GM12878 (cell line): Measurements from ENCODE around the gene GDF15. TPM values are rescaled to one million over a fixed set of nuclear protein-coding genes. Genes with fewer than 3 reads are reported as not detected.
A peak's percentile ranks its signal among the peaks of the same experiment; 100 is the strongest.

ENCODE experiments used
- ATAC-seq: fragments of 200-7000 bp; cut with Tn5 transposase; 3 replicates; pipeline ENCODE4 v1.9.1; 2020; ENCODE audit warnings: mild to moderate bottlenecking, moderate library complexity
- BruUV-seq: library from RNA; stranded (reverse); fragments of 400-500 nt; replicated peaks from 2 replicates; lab custom pipeline; 2021; lab: Mats Ljungman, UMichigan
- CTCF ChIA-PET: fragments of 300-600 bp; sonication (Branson Sonifier 250); formaldehyde crosslinking; extraction: SDS; loops from one replicate; lab custom pipeline; 2021; ENCODE audit warnings: inconsistent platforms; lab: Yijun Ruan, JAX
- POLR2A ChIA-PET: fragments of 350-600 bp; formaldehyde crosslinking; extraction: SDS; loops from one replicate; lab custom pipeline; 2021; ENCODE audit warnings: inconsistent platforms; lab: Charles Lee
- RAD21 ChIA-PET: fragments of 300-600 bp; sonication (Branson Sonifier 250); formaldehyde crosslinking; loops from one replicate; lab custom pipeline; 2023; ENCODE audit warnings: antibody characterized with exemption; ENCODE audit not compliant: unreplicated experiment; lab: Charles Lee
- SMC1A ChIA-PET: fragments of 300-600 bp; sonication (Branson Sonifier 250); formaldehyde crosslinking; loops from one replicate; lab custom pipeline; 2023; ENCODE audit not compliant: unreplicated experiment, uncharacterized antibody; lab: Charles Lee
- DNase-seq: peaks from one replicate; pipeline ENCODE4 v3.0.0-alpha.2; 2011; ENCODE audit warnings: low read depth, low spot score
- FAIRE-seq: peaks from 3 replicates; lab custom pipeline; 2011; peaks lifted over from hg19 to GRCh38; lab: Jason Lieb, UNC
- H2AFZ ChIP-seq: 2 replicates; pipeline ENCODE4 v1.6.0; 2011; ENCODE audit warnings: low read depth, low read length, control low read depth; ENCODE audit not compliant: control insufficient read depth
- H3K27ac ChIP-seq: 2 replicates; pipeline ENCODE4 v1.5.1; 2011; ENCODE audit warnings: control low read depth; ENCODE audit not compliant: control insufficient read depth, insufficient read depth
- H3K27me3 ChIP-seq, 2 experiments: replicated peaks in 1 of 2; 2 replicates each; pipeline versions ENCODE4 v1.6.0 to v1.6.1; 2011; ENCODE audit warnings: low read length in 1 of 2; ENCODE audit not compliant: control insufficient read depth in 2 of 2, insufficient read depth in 2 of 2
- H3K36me3 ChIP-seq, 2 experiments: 2 replicates each; pipeline ENCODE4 v1.5.1; 2011; ENCODE audit warnings: low read length in 1 of 2; ENCODE audit not compliant: control insufficient read depth in 2 of 2, insufficient read depth in 2 of 2
- H3K4me1 ChIP-seq: 2 replicates; pipeline ENCODE4 v1.6.1; 2011; ENCODE audit warnings: mild to moderate bottlenecking, low read length, moderate library complexity, mixed read lengths; ENCODE audit not compliant: control insufficient read depth, insufficient read depth
- H3K4me2 ChIP-seq: 2 replicates; pipeline ENCODE4 v1.6.0; 2011; ENCODE audit warnings: control low read depth; ENCODE audit not compliant: control insufficient read depth, insufficient read depth
- H3K4me3 ChIP-seq: fragments of 200-600 bp; sonication (generic); 2 replicates; pipeline ENCODE4 v1.5.1; 2016
- H3K79me2 ChIP-seq: 2 replicates; pipeline ENCODE4 v1.6.0; 2011; ENCODE audit warnings: low read length; ENCODE audit not compliant: control insufficient read depth, insufficient read depth
- H3K9ac ChIP-seq: 2 replicates; pipeline ENCODE4 v1.8.0; 2011; ENCODE audit warnings: low read length, control low read depth, mixed read lengths; ENCODE audit not compliant: control insufficient read depth, insufficient read depth
- H3K9me3 ChIP-seq: replicated peaks from 3 replicates; pipeline ENCODE4 v1.5.1; 2011; ENCODE audit warnings: mild to moderate bottlenecking, low read length; ENCODE audit not compliant: control insufficient read depth, insufficient read depth
- H4K20me1 ChIP-seq: 2 replicates; pipeline ENCODE4 v1.6.0; 2011; ENCODE audit not compliant: control insufficient read depth, insufficient read depth
- MTA2 ChIP-seq: fragments of 450-650 bp; IDR thresholded peaks from 2 replicates; pipeline ENCODE4 v1.6.1; 2016; ENCODE audit warnings: low read depth, mild to moderate bottlenecking, moderate library complexity
- NFYA ChIP-seq: IDR thresholded peaks from 2 replicates; pipeline ENCODE4 v1.6.1; 2011; ENCODE audit warnings: low read depth, mild to moderate bottlenecking, low read length, improper control_type of control experiment, borderline replicate concordance
- SMARCA5 ChIP-seq: fragments of 450-650 bp; IDR thresholded peaks from 2 replicates; pipeline ENCODE4 v1.6.1; 2017; ENCODE audit warnings: mild to moderate bottlenecking
- SUPT20H ChIP-seq: IDR thresholded peaks from 2 replicates; pipeline ENCODE4 v1.6.1; 2011; ENCODE audit warnings: low read depth, mild to moderate bottlenecking, low read length, moderate library complexity, borderline replicate concordance; ENCODE audit not compliant: control insufficient read depth
- YBX1 ChIP-seq: fragments of 450-650 bp; IDR thresholded peaks from 2 replicates; pipeline ENCODE4 v1.6.1; 2016; ENCODE audit warnings: antibody characterized with exemption
- WGBS: methylation state at CpG from one replicate; pipeline ENCODE4 v1.1.6; 2016; ENCODE audit warnings: low lambda C conversion rate; ENCODE audit not compliant: insufficient replicate concordance, insufficient coverage; ENCODE audit errors: missing lambda C conversion rate; 5-methylcytosine and 5-hydroxymethylcytosine counted together
- in situ Hi-C: fragments of 300-500 bp; cut with MboI; formaldehyde crosslinking; loops from 9 replicates; pipeline ENCODE4 v1.14.3; 2018; ENCODE audit warnings: mixed read lengths
- intact Hi-C: fragments of 100-400 bp; cut with micrococcal nuclease; formaldehyde crosslinking; loops from one replicate; pipeline ENCODE4 v1.14.2; 2022; ENCODE audit not compliant: unreplicated experiment
- polyA plus RNA-seq, 11 experiments: library from polyadenylated mRNA; depleted of rRNA in 4 of 11; unstranded in 6 of 11; stranded (reverse) in 5 of 11; fragments of >200 nt; fragmentation: Nextera tagmentation in 4 of 11; fragmentation: Illumina TruSeq in 1 of 11; extraction: Ambion mirVana in 4 of 11; extraction: Trizol in 1 of 11; gene quantifications; 1 replicate in 1 of 11; 2 replicates in 10 of 11; pipeline versions ENCODE4 v1.2.1 to v1.2.3, GENCODE V29; 2011 to 2016; ENCODE audit warnings: inconsistent platforms in 2 of 11, missing spikeins in 2 of 11, low read depth in 1 of 11
- total RNA-seq, 4 experiments: library from RNA; depleted of rRNA in 3 of 4; stranded (reverse); fragments of >200 nt in 3 of 4; fragmentation: Illumina TruSeq in 1 of 4; extraction: Trizol in 1 of 4; gene quantifications; 2 replicates each; pipeline versions ENCODE4 v1.2.1 to v1.2.3, GENCODE V29; 2013 to 2021
- TF ChIP-seq, protein P1 (sequence below): fragments of 450-650 bp; formaldehyde crosslinking; IDR thresholded peaks from 2 replicates; pipeline ENCODE4 v1.4.0; 2022; ENCODE audit warnings: mild to moderate bottlenecking, moderate library complexity
- TF ChIP-seq, protein P2 (sequence below): fragments of 450-650 bp; IDR thresholded peaks from 2 replicates; pipeline ENCODE4 v1.6.1; 2016; ENCODE audit warnings: mild to moderate bottlenecking
- TF ChIP-seq, protein P3 (sequence below): IDR thresholded peaks from 2 replicates; pipeline ENCODE4 v1.6.1; 2012; ENCODE audit warnings: low read depth, low read length, improper control_type of control experiment
- TF ChIP-seq, protein P4 (sequence below): IDR thresholded peaks from 2 replicates; pipeline ENCODE4 v1.6.1; 2011; ENCODE audit warnings: borderline replicate concordance, low read depth, mild to moderate bottlenecking, moderate library complexity, mixed read lengths, low read length; ENCODE audit not compliant: insufficient read depth; ENCODE audit errors: extremely low read length

Gene GDF15
- total and polyA plus RNA-seq, 10 of the 15 experiments (the other 5 are each of a cell fraction or from before 2014, with no cell fraction given), result 0.11 to 3.6 (median 1.6) TPM; not detected in 1

DNA sequence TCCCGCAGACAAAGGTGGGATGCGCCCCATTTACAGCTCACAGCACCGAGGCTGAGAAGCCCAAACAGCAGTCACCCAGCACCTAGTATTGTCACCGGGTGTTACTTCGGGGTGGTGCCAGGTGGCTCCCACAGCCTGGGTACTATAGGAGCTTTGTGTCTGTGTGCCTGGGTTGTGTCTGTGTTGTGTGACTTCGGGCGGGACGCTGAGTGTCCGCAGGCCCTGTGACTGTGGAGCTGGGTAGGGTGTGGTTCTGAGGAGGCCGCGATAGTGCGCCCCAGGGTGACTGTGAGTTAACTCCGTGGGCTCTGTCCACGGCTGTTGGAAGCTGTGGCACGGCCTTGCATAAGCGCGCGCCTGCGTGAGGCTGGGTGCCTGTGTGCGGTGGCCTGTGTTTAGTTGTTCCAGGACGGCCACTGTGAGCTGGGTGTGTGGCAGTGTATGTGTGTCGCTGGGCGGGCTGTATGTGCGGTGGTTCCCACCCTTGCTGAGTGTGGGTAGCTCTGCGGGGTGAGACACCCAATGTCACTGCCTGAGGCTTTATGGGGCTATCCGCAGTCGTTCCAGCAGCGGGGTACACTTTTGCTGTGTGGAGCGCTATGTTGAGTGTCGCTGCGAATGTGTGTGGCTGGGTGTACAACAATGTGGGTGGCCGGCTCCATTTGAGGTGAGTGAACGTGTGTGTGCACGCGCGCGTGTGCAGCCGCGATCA lies 32.7 kb downstream of the GDF15 start:
- RAD21 ChIA-PET, result interaction anchor here (0.6 to 2.1 kb wide), 5 partner anchors 10 to 425 kb away, joined by 3 to 7 read pairs (median 4); partner anchors contain the start of gene LSM4
- Histone ChIP-seq H3K9me3 (no peaks in the 10 kb centered on the region), H3K4me1 (peaks cover 73% of the 10 kb centered on the region), H3K79me2 (peaks cover 44% of the 10 kb centered on the region), H3K36me3 (no peaks in the 10 kb centered on the region), H3K9ac (no peak overlapping the region), H2AFZ (peak overlapping the region; percentile 66), H4K20me1 (no peaks in the 10 kb centered on the region), H3K27me3 (no peaks in the 10 kb centered on the region), H3K4me2 (peak overlapping the region; percentile 94), H3K27ac (peak overlapping the region; percentile 72), H3K4me3 (peak overlapping the region; percentile 41; the same call in 1 of the 2 replicates)
- ATAC-seq (no peak), FAIRE-seq (peak; percentile 61), DNase-seq (no peak)
- in situ Hi-C loops (no loop called here), intact Hi-C loops (loop anchor here (10.0 kb wide), 1 partner anchor 214 kb away; the partner anchor contains the start of gene RAB3A)
- TF ChIP-seq, protein P1, sequence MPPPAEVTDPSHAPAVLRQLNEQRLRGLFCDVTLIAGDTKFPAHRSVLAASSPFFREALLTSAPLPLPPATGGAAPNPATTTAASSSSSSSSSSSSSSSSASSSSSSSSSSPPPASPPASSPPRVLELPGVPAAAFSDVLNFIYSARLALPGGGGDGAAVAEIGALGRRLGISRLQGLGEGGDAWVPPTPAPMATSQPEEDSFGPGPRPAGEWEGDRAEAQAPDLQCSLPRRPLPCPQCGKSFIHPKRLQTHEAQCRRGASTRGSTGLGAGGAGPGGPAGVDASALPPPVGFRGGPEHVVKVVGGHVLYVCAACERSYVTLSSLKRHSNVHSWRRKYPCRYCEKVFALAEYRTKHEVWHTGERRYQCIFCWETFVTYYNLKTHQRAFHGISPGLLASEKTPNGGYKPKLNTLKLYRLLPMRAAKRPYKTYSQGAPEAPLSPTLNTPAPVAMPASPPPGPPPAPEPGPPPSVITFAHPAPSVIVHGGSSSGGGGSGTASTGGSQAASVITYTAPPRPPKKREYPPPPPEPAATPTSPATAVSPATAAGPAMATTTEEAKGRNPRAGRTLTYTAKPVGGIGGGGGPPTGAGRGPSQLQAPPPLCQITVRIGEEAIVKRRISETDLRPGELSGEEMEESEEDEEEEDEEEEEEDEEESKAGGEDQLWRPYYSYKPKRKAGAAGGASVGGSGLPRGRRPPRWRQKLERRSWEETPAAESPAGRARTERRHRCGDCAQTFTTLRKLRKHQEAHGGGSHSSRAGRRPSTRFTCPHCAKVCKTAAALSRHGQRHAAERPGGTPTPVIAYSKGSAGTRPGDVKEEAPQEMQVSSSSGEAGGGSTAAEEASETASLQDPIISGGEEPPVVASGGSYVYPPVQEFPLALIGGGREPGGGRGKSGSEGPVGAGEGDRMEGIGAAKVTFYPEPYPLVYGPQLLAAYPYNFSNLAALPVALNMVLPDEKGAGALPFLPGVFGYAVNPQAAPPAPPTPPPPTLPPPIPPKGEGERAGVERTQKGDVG (CRISPR knock-in tag), result no peak
- TF ChIP-seq, protein P2, sequence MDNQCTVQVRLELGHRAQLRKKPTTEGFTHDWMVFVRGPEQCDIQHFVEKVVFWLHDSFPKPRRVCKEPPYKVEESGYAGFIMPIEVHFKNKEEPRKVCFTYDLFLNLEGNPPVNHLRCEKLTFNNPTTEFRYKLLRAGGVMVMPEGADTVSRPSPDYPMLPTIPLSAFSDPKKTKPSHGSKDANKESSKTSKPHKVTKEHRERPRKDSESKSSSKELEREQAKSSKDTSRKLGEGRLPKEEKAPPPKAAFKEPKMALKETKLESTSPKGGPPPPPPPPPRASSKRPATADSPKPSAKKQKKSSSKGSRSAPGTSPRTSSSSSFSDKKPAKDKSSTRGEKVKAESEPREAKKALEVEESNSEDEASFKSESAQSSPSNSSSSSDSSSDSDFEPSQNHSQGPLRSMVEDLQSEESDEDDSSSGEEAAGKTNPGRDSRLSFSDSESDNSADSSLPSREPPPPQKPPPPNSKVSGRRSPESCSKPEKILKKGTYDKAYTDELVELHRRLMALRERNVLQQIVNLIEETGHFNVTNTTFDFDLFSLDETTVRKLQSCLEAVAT, result peak; percentile 96
- no peak for TF ChIP-seq SUPT20H
- TF ChIP-seq MTA2, result 0 out of 2 replicates have a peak, but pooled peaks have one; percentile 21
- no peak for TF ChIP-seq NFYA
- 0 out of 2 replicates have a peak, but pooled peaks have one; percentile 2 for TF ChIP-seq SMARCA5
- no peak for TF ChIP-seq YBX1
- TF ChIP-seq, protein P3, sequence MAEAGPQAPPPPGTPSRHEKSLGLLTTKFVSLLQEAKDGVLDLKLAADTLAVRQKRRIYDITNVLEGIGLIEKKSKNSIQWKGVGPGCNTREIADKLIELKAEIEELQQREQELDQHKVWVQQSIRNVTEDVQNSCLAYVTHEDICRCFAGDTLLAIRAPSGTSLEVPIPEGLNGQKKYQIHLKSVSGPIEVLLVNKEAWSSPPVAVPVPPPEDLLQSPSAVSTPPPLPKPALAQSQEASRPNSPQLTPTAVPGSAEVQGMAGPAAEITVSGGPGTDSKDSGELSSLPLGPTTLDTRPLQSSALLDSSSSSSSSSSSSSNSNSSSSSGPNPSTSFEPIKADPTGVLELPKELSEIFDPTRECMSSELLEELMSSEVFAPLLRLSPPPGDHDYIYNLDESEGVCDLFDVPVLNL, result no peak
- TF ChIP-seq, protein P4, sequence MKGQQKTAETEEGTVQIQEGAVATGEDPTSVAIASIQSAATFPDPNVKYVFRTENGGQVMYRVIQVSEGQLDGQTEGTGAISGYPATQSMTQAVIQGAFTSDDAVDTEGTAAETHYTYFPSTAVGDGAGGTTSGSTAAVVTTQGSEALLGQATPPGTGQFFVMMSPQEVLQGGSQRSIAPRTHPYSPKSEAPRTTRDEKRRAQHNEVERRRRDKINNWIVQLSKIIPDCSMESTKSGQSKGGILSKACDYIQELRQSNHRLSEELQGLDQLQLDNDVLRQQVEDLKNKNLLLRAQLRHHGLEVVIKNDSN, result no peak
- no TSS peak for BruUV-seq
- POLR2A ChIA-PET, result interaction anchor here (0.5 to 2.6 kb wide), 9 partner anchors 10 to 242 kb away, joined by 3 to 9 read pairs (median 3); no protein-coding TSS in a partner anchor
- CTCF ChIA-PET, result interaction anchor here (0.8 to 2.0 kb wide), 8 partner anchors 9 to 139 kb away, joined by 3 to 6 read pairs (median 5); partner anchors contain the start of gene GDF15
- 33% methylated on average over 39 of the region's 39 CpGs for WGBS
- SMC1A ChIA-PET, result interaction anchor here (1.1 to 2.6 kb wide), 5 partner anchors 10 to 79 kb away, joined by 3 to 11 read pairs (median 5); no protein-coding TSS in a partner anchor
